ENCODE results near the gene PARP16.
A peak's percentile ranks its signal among the peaks of the same experiment; 100 is the strongest.

PARP16 gene, protein sequence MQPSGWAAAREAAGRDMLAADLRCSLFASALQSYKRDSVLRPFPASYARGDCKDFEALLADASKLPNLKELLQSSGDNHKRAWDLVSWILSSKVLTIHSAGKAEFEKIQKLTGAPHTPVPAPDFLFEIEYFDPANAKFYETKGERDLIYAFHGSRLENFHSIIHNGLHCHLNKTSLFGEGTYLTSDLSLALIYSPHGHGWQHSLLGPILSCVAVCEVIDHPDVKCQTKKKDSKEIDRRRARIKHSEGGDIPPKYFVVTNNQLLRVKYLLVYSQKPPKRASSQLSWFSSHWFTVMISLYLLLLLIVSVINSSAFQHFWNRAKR

DNA sequence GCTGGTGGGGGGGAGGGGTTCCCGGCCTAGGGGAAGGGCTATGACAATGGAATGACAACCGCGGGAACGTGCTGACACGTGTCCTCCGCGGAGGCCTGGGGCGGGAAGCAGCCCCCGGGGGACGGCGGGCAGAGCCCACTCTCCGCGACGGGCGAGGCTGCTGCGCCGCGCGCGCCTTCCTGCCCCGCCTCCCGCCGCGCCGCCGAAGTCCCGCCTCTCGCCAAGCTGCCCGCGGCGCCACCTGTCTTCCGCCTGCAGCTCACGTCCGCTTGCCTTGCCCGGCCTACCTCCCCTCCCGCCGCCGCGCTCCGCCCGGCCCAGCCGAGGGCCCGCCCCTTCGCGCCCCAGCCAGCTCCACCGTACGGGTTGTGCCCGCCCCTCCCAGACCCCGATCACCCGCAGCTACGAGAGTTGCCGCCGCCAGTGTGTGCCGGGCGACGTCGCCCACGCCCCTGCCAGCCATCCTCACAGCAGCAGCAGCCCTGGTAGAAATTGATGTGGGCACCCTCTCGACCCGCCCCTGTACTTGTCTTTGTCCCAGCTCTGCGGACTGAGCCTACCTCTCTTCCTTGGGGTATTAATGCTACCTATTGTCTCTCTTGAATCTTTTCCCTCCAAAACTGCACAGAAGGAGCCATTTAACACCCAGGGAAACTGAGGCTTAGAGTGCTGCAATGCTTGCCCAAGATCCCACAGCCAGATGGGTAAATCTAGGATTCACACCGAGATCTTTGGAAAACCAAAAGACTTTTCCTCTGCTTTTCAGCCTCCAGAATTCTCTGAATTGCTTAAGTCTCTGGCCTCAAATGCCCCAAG lies at the start of gene PARP16:
TSS of gene PARP16 (minus strand) at position 180 of the 816 bp plus-strand sequence. CDS start 457 bp downstream, outside the sequence.
- H3K4me3 ChIP-seq (ENCODE audit: low read depth, low read length) = peak within 1 kb of the TSS; percentile 69
- peak; percentile 49 for DNase-seq (ENCODE audit: low read depth)

DNA sequence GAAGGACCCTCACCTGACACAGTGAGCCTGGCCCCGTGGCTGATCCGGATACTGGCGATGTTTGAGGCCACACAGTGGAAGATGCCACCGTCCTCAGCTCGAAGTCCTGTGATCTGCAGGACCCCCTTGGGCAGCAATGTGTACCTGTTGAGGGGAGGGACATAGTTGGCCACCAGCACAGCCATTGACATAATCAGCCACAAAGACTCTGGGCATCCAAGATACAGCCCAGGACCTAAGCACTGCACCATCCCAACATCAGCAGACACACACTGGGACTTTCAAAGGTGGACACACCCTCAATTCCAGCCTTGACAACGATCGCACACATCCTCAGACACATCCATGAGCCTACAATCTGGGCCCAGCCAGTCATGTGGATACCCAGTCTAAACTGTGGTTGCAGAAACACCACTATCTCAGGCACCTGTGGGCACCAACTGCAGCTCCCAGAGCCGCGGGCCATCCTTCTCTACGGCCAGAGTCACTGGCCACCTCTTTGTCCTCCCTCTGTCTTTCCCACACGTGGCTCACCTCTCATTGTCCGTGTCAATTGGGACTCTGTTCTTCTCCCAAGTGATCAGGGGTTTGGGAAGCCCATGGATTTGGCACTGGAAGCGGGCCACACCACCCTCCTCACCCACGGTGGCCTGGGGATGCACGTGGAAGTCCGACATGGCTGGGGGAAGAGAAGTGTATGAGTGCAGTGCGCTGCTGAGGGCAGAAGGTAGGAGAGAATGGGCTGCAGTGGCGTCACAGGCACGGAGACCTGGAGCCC lies 48.8 kb upstream of the PARP16 start:
- DNase-seq (ENCODE audit: low read depth) = no peak
- no peak overlapping the region for H3K4me3 ChIP-seq (ENCODE audit: low read depth, low read length)

DNA sequence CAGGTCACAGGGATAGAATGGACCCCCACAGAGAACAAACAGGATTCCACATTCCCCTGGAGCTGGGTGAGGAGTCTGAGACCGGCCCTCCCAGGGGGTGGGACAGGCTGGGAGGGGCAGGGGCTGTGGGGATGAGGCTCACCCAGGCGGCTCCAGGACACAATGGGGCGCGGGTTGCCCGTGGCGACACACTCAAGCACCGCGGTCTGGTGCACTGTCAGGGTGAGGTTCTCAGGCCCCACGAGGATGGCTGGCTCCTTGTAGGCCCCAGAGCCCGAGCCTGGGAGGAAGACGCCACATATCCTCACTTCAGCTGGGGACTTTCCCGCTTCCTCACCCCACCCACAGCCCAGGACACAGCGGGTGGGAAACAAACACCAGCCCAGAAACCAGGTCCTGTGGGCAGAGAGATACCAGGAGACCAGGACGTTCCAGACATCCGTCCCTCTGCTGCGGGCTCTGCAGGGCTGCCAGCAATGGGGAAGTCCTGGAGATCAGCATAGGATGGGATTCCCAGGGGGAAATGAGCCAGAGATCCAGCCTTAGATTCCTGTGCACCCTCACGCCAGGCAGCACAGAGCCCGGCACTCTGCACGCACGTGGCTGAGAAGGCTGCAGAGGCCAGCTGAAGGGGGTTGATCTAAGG lies 48.0 kb upstream of the PARP16 start:
- no peak for DNase-seq (ENCODE audit: low read depth)
- H3K4me3 ChIP-seq (ENCODE audit: low read depth, low read length) = no peak overlapping the region

DNA sequence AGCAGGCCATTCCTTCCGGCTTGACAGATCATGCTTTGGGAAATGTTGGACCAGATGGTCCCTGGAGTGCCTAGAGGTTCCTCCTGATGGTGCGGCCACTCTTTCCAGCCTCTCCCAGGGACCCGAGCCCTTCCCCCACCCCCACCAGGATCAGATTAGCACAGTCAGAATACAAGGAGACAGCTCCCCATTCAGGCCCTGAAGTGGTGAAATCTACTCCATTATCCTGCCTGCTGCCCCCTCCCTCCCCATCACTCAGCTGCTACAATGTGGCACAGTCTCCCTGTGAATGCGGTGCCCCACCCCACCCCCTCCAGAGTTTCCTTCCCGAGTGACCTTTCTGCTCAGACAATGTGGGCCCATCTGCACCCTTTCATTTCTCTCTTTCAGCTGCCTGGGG lies 47.2 kb upstream of the PARP16 start:
- no peak for DNase-seq (ENCODE audit: low read depth)
- no peak overlapping the region for H3K4me3 ChIP-seq (ENCODE audit: low read depth, low read length)

DNA sequence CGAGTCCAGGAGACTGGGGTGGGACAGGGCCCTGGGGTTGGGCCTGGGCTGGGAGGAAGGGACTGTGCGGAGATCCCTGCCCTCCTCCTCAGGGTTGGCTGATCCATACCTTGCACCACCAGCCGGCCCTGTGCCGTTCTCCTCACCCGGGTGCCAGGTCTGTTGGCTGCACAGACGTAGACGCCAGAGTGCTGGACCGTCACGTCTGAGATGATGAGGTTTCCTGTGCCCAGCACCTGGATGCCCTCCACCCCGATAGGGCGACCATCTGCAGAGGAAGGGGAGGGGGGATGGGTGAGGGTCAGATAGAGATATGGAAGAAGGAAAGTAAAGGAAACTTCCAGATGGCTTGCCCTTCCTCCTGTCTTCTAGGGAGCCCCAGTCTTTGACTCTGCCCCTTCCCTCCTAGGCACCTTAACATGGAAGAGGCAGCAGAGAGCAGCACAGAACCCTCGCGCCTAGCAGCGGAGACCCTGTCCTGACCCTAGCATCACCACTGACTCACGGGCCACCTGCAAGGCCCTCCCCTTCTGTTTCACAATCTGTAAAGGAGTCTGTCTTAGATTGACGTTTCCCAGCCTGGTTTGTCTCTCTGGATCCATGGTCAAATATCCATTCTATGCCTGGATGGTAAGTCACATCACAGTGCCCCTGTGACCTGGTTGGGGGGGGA lies 46.6 kb upstream of the PARP16 start:
- no peak overlapping the region for H3K4me3 ChIP-seq (ENCODE audit: low read depth, low read length)
- DNase-seq (ENCODE audit: low read depth) = no peak

DNA sequence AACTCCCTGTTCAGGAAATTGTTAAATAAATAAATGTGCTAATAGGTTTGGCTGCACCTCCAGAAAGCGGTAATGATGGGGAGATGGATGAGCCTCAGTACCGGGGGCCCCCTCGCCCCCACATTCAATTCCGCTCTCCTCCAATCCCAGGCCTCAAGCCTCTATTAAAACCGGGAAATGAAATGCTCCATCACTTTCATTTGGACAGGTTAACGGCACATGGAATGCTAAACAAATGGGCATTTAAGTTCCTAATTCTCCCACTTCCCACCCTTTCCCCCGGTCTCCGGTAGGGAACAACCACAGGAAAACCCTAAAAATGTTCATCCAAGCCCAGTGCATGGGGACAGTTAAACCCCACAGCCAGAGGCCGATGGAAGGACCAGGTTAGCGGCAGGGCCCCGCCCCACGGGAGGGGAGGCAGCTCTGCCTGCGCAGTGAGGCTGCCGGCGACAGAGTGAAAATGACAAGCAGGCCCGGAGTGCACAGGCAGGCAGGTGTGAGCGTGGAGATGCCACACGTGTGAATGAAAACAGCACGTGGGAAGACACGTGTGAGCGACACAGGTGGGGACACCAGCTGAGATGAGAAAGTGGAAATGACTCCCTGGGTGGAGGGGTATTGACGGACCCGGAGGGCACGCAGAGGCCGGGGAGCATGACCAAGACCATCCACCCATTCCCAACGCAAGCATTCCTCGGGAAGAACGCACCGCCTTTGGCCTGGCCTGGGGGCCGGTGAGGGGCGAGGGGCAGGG lies 45.9 kb upstream of the PARP16 start:
- no peak for DNase-seq (ENCODE audit: low read depth)
- no peak overlapping the region for H3K4me3 ChIP-seq (ENCODE audit: low read depth, low read length)

DNA sequence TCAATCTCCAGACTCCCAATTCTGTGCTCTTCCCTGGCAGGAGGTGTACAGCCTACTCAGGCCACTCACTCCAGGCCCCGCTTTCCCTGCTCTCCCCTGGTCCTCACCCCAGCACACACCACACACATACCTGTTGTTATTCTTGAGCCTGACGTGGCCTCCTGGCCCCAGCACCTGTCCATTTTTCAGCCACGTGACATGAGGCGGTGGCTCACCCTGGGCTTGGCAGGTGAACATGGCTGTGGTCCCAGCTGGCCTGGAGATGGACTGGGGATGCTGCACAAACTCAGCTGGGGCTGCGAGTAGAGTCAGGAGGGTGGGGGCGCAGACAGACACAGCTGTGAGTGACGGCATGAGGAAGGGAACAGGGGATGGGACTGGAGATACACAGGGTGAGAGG lies 45.1 kb upstream of the PARP16 start:
- DNase-seq (ENCODE audit: low read depth) = no peak
- no peak overlapping the region for H3K4me3 ChIP-seq (ENCODE audit: low read depth, low read length)

DNA sequence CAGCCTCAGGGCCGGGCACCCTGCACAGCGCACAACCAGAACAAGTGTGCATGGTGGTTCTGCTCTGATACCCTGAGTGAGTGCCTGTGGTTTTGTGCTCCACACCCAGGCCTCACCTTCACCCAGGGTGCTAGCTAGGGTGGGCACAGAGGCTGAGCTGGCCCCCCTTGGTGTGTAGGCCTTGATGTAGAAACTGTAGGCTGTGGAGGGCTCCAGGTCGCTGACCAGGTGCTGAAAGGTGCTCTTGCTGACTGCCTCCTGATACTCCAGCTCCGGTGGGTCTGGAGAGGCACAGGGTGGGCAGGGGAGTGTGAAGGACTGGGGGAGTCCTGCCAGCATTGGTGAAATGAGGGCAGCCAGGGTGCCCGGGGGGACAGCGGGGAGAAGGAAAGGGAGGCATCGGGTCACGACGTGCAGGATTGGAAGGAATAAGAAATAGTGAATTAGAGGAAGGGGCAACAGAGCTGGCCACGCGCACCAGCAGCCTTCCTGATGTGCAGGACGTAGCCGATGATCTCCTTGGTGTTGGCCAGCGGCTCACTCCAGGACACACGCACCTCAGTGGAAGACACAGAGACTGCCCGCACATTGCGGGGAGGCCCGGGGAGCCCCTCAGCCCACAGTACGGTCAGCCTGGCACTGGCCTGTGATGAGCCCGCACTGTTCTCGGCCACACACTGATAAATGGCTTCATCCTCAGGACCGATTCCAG lies 44.4 kb upstream of the PARP16 start:
- no peak overlapping the region for H3K4me3 ChIP-seq (ENCODE audit: low read depth, low read length)
- no peak for DNase-seq (ENCODE audit: low read depth)

DNA sequence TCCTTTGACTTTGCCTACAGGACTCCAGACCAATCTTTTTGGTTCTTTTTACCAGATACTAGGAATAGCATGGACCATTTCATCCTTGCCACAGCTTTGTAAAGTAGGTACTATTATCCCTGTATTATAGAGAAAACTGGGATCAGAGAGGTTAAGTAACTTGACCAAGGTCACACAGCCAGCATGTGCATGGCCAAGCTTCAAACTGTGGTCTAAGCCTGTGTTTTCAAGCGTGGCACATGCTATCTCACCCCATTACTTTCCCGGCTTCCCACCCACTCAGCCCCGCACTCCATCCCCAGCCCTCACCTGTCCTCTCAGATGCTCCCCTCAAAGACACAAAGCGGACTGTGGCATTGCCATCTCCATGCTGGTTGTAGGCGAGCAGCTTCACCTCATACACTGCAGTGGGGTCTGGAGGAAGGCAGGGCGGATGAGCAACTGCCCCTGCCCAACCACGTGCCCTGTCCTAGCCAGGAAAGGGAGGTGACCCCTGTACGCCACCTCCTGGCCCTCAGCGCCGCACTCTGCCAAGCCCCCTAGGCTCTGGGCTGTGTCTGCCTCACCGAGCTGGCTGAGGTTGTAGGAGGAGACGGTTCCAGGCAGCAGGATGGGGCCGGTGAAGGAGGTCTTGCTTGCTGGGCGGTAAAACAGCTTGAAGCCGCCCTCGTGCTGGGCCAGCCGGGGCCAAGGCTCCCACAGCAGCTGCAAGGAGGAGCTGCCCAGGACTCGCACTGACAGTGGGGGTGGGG lies 43.5 kb upstream of the PARP16 start:
- H3K4me3 ChIP-seq (ENCODE audit: low read depth, low read length) = no peak overlapping the region
- DNase-seq (ENCODE audit: low read depth) = no peak

DNA sequence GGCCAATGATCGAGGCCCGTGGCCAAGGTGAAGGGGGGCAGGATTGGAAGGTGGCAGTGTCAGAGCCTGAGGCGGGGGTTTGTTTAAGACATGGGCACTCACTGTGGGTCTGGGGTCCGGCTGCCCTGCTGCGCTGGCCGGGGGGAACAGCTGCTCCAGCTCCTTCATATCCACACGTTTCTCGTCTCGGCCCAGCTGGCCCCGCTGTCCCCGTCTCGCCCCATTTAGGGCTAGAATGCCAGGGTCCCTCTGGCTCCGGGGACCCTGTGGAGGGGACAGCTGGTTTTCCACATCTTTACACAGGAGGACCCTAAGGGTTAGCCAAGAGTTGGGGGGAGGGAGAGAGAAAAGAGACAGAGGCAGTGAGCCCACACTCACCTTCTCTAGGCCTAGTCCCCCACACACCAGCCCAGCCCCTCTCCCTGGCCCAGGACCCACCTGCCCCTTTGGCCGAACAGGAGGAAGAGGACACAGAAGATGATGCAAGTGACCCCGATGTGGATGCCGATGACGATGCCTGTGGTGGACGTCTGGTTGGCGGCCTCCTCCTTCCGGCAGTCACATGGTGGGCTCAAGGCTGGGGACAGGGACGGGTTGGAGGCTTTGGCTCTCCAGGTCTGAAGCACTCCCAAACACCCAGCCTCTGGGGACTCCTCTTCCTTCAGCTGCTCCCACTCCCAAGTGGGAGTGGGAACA lies 42.8 kb upstream of the PARP16 start:
- DNase-seq (ENCODE audit: low read depth) = no peak
- no peak overlapping the region for H3K4me3 ChIP-seq (ENCODE audit: low read depth, low read length)

DNA sequence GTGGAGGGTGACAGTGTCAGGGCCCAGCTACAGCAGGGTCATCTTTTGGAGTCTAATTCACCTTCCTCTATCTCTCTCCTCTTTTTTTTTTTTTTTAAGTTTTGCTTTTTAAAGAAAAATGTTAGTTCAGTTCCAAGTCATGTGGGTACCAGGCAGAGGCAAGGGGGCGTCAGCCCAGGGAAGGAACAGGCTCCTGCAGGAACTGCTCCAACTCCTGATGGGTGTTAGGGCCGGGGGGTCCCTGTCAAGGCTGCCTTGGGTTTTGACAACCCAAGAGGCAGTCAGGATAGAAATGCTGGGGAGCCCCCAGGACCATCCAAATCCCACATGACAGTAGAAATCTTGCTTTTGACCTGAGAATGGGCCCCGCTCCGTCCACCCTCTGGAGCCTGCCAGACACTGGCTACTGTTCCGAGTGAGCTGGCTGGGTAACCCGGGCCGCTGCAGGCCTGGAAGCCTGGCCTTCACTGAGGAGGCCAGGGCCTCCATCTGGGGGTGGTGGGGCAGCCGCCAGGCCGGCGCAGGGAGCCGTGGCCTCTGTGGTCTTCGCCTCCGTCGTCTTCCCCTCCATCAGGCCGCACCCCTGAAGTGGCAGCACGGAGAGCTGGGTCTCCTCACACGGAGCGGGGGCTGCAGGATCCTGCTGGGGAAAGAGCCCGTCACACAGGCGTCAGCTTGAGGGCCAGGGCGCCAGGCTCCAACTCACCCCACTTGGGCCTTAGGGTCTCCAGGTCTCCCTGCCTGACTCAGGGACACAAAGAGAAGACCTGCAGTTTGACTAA lies 42.0 kb upstream of the PARP16 start:
- H3K4me3 ChIP-seq (ENCODE audit: low read depth, low read length) = no peak overlapping the region
- no peak for DNase-seq (ENCODE audit: low read depth)

DNA sequence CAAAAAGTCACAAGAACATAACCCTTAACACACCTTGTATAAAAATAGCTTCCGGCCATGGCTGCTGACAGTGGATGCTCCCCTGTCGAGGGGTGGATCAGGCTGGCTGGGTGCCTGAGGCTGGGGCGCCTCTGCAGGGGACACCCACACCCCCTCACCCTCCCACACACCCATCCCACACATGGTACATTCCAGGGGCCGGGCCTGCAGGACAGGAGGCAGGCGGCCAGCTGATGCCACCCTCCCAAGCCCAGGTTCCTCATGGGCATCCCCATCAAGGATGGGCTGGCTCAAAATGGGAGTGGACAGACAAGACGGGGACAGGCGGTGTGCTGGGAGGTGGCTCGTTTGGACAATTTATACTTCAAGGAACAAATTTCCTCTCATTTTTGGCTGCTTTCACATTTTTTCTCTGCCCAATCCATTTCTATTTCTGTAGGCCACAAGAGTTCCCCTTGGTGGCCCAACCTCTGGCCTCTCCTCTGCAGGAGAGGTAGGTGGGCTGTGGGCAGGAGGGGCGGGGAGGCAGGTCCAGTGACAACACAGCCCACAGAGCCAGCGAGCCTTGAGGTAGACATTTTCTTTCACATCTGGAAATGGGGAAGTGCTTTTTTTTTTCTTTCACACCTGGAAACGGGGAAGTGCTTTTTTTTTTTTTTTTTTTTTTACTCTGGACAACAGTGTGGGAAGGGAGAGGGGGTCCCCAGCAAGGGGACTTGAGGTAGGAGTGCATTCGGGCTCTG lies 41.1 kb upstream of the PARP16 start:
- no peak for DNase-seq (ENCODE audit: low read depth)

DNA sequence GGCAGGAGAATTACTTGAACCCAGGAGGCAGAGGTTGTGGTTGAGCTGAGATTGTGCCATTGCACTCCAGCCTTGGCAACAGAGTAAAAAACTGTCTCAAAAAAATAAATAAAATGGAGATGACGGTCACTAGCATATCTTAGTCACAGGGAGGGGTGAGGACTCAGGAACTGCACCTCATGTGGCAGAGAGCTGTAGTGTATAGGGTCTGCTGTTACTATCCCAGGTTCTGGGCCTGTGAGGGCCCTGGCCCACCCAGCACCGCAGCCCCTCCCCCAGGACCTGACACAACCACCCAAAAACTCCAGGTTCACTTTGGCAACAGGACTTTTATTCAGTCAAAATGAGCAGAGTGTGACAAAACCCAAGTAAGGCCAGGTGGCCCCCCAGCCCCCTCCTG lies 40.1 kb upstream of the PARP16 start:
- DNase-seq (ENCODE audit: low read depth) = no peak
- H3K4me3 ChIP-seq (ENCODE audit: low read depth, low read length) = no peak overlapping the region

More for the DNA sequence above, 41.1 kb upstream of the PARP16 start:
- no peak overlapping the region for H3K4me3 ChIP-seq (ENCODE audit: low read depth, low read length)

DNA sequence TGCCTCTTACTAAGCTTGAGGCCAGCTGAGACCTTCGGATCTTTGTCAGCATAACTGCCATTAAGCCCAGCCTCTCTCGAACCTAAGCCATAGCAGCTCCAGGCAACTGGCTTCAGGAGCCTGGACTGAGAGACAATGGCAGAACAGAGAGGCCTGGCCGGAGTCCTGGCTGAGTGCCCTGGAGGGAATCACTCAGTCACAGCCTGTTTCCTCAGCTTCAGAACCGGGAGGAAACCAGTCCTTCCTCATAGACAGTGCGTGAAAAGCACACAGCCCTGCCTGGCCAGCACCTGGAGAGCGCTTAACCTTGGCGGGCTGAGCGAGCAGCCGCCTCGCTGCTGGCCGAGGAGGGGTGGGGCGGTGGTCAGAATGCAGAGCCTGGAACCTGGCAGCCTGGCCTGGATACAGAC lies 39.4 kb upstream of the PARP16 start:
- no peak overlapping the region for H3K4me3 ChIP-seq (ENCODE audit: low read depth, low read length)
- DNase-seq (ENCODE audit: low read depth) = no peak

DNA sequence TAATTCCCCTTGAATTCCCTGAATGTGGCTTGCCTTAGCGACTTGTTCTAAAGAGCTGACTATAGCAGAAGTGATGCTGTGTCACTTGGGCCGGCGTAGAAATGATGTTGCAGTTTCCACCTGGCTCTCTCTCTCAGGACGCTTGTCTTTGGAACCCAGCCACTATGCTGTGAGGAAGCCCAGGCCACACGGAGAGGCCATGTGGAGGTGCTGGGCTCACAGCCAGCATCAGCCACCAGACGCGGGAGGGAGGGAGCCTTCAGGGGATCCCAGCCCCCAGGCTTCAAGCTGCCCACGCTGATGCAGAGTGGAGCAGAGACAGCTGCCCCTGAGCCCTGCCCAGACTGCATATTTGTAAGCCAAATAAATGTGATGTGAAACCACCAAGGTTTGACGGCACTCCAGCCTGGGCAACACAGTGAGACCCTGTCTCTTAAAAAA lies 36.4 kb upstream of the PARP16 start:
- no peak overlapping the region for H3K4me3 ChIP-seq (ENCODE audit: low read depth, low read length)
- DNase-seq (ENCODE audit: low read depth) = peak; percentile 46

Data from skeletal muscle cell (primary cell).